Keratinocyte (primary cell): Measurements from ENCODE around the gene LDLRAD4. TPM values are rescaled to one million over a fixed set of nuclear protein-coding genes. Genes with fewer than 3 reads are reported as not detected.

Experiments
- DNase-seq: peaks from one replicate; pipeline ENCODE4 v3.0.0-alpha.2; 2011; ENCODE audit warnings: low read depth, missing footprints, low spot score
- FAIRE-seq: peaks from 2 replicates; lab custom pipeline; 2011; peaks lifted over from hg19 to GRCh38; lab: Jason Lieb, UNC
- H2AFZ ChIP-seq: 2 replicates; pipeline ENCODE4 v1.6.0; 2012; ENCODE audit warnings: low read length, control low read depth, inconsistent platforms; ENCODE audit not compliant: control insufficient read depth
- H3K27ac ChIP-seq: 2 replicates; pipeline ENCODE4 v1.5.1; 2011; ENCODE audit warnings: low read length; ENCODE audit not compliant: control insufficient read depth, insufficient read depth
- H3K27me3 ChIP-seq: 3 replicates; pipeline ENCODE4 v1.6.0; 2011; ENCODE audit warnings: low read length; ENCODE audit not compliant: control insufficient read depth, insufficient read depth; ENCODE audit errors: extremely low read depth
- H3K36me3 ChIP-seq, 2 experiments: 2 replicates in 1 of 2; 3 replicates in 1 of 2; pipeline ENCODE4 v1.5.1; 2011; ENCODE audit warnings: low read length in 2 of 2, mild to moderate bottlenecking in 1 of 2; ENCODE audit not compliant: control insufficient read depth in 2 of 2, insufficient read depth in 2 of 2; ENCODE audit errors: extremely low read depth in 1 of 2
- H3K4me1 ChIP-seq: 3 replicates; pipeline ENCODE4 v1.5.1; 2011; ENCODE audit warnings: low read length; ENCODE audit not compliant: control insufficient read depth, insufficient read depth; ENCODE audit errors: extremely low read depth
- H3K4me2 ChIP-seq: 3 replicates; pipeline ENCODE4 v1.6.0; 2011; ENCODE audit warnings: low read depth, low read length; ENCODE audit not compliant: control insufficient read depth, insufficient read depth; ENCODE audit errors: extremely low read depth
- H3K4me3 ChIP-seq, 3 experiments: fragments of 200-600 bp in 1 of 3; sonication (generic) in 1 of 3; 2 replicates in 2 of 3; 3 replicates in 1 of 3; pipeline ENCODE4 v1.5.1; 2011 to 2016; ENCODE audit warnings: low read length in 3 of 3, mild to moderate bottlenecking in 3 of 3, control low read depth in 2 of 3, inconsistent platforms in 1 of 3, low read depth in 1 of 3, mixed read lengths in 1 of 3, mixed run types in 1 of 3, moderate library complexity in 1 of 3; ENCODE audit not compliant: control insufficient read depth in 2 of 3, insufficient read depth in 2 of 3; ENCODE audit errors: extremely low read depth in 1 of 3
- H3K79me2 ChIP-seq: 2 replicates; pipeline ENCODE4 v1.6.0; 2012; ENCODE audit warnings: low read length; ENCODE audit not compliant: control insufficient read depth, insufficient read depth
- H3K9ac ChIP-seq: 3 replicates; pipeline ENCODE4 v1.6.0; 2011; ENCODE audit warnings: low read length; ENCODE audit not compliant: control insufficient read depth, insufficient read depth; ENCODE audit errors: extremely low read depth
- H3K9me1 ChIP-seq: 3 replicates; pipeline ENCODE4 v1.6.0; 2011; ENCODE audit warnings: low read length; ENCODE audit not compliant: control insufficient read depth, insufficient read depth; ENCODE audit errors: extremely low read depth
- H3K9me3 ChIP-seq: 2 replicates; pipeline ENCODE4 v1.5.1; 2012; ENCODE audit warnings: low read depth, low read length; ENCODE audit not compliant: control insufficient read depth
- H4K20me1 ChIP-seq: 3 replicates; pipeline ENCODE4 v1.6.0; 2011; ENCODE audit warnings: low read length; ENCODE audit not compliant: control insufficient read depth, insufficient read depth; ENCODE audit errors: extremely low read depth
- EZH2 ChIP-seq: IDR thresholded peaks from one replicate; pipeline ENCODE4 v1.6.1; 2012; ENCODE audit warnings: inconsistent platforms, mild to moderate bottlenecking, low read length, moderate library complexity
- dilution Hi-C: fragments of 300-500 bp; cut with MboI; formaldehyde crosslinking; loops from one replicate; pipeline ENCODE4 v1.7.0; 2020; ENCODE audit warnings: low sequenced_read_pairs; ENCODE audit not compliant: extremely low pct_ligation_motif_present
- polyA plus RNA-seq, 5 experiments: library from polyadenylated mRNA; depleted of rRNA in 3 of 5; stranded (reverse) in 3 of 5; stranded (forward) in 1 of 5; unstranded in 1 of 5; fragments of >200 nt; gene quantifications; 1 replicate in 1 of 5; 2 replicates in 3 of 5; 3 replicates in 1 of 5; pipeline versions ENCODE4 v1.2.1 to v1.2.3, GENCODE V29; 2011 to 2012; ENCODE audit warnings: missing spikeins in 2 of 5, low read depth in 1 of 5, low replicate concordance in 1 of 5
- TF ChIP-seq, protein P1 (sequence below), 3 experiments: IDR thresholded peaks in 1 of 3; conservative IDR thresholded peaks in 1 of 3; optimal IDR thresholded peaks in 1 of 3; 2 replicates in 2 of 3; 3 replicates in 1 of 3; pipeline versions ENCODE3 to v1.5.1; 2011; ENCODE audit warnings: low read length in 3 of 3, mild to moderate bottlenecking in 3 of 3, moderate library complexity in 2 of 3, control low read depth in 1 of 3, inconsistent platforms in 1 of 3; ENCODE audit not compliant: insufficient read depth in 2 of 3; ENCODE audit errors: extremely low read depth in 1 of 3

LDLRAD4 gene
- polyA plus RNA-seq, 1 donor (not counting 4 experiments of a cell fraction or from before 2014, with no cell fraction given) = not detected

GRCh38 chr18:13536578-13536977 is 318.0 kb downstream of the LDLRAD4 start:
- Histone ChIP-seq H3K4me2 (no peak overlapping the region), H3K36me3 (no peaks in the 10 kb centered on the region), H3K27ac (no peak overlapping the region), H3K4me3 (no peak overlapping the region), H3K4me1 (no peaks in the 10 kb centered on the region), H4K20me1 (no peaks in the 10 kb centered on the region), H3K9me3 (no peaks in the 10 kb centered on the region), H3K9me1 (no peaks in the 10 kb centered on the region), H3K79me2 (no peaks in the 10 kb centered on the region), H2AFZ (no peak overlapping the region), H3K27me3 (no peaks in the 10 kb centered on the region), H3K9ac (no peak overlapping the region)
- DNase-seq = no peak
- TF ChIP-seq EZH2 = no peak
- TF ChIP-seq, protein P1, sequence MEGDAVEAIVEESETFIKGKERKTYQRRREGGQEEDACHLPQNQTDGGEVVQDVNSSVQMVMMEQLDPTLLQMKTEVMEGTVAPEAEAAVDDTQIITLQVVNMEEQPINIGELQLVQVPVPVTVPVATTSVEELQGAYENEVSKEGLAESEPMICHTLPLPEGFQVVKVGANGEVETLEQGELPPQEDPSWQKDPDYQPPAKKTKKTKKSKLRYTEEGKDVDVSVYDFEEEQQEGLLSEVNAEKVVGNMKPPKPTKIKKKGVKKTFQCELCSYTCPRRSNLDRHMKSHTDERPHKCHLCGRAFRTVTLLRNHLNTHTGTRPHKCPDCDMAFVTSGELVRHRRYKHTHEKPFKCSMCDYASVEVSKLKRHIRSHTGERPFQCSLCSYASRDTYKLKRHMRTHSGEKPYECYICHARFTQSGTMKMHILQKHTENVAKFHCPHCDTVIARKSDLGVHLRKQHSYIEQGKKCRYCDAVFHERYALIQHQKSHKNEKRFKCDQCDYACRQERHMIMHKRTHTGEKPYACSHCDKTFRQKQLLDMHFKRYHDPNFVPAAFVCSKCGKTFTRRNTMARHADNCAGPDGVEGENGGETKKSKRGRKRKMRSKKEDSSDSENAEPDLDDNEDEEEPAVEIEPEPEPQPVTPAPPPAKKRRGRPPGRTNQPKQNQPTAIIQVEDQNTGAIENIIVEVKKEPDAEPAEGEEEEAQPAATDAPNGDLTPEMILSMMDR (optimal IDR thresholded peaks at IDR 0.05 in 1 of 3, IDR thresholded peaks at IDR 0.05 in 1 of 3, conservative IDR thresholded peaks at IDR 0.05 in 1 of 3; ENCODE audit: extremely low read depth in 1 of 3, insufficient read depth in 2 of 3, low read length in 3 of 3) = no peak
- no peak for FAIRE-seq
- dilution Hi-C loops = no loop called here

DNA sequence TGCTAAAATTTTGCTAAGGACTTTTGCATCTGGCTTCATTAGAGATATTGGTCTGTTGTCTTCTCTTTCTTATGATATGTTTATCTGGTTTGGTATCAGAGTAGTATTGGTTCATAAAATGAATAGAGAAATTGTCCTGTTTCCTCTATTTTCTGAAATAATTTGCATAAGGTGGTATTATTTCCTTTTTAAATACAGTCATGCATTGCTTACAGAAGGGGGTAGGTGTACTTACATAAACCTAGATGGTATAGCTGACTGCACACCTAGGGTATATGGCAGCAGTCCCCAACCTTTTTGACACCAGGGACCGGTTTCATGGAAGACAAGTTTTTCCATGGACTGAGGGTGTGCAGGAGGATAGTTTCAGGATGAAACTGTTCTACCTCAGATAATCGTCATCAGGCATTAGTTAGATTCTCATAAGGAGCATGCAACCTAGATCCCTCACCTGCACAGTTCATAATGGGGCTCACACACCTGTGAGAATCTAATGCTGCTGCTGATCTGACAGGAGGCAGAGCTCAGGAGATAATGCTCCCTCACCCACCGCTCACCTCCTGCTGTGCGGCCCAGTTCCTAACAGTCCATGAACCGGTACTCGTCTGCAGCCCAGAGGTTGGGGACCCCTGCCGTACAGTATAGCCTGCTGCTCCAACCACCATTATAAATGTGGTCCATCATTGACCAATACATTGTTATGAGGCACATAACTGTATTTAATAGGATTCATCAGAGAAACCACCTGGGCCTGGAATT is 318.6 kb downstream of the LDLRAD4 start:
- Histone ChIP-seq H4K20me1 (no peaks in the 10 kb centered on the region), H2AFZ (no peak overlapping the region), H3K9ac (no peak overlapping the region), H3K27ac (no peak overlapping the region), H3K4me3 (no peak overlapping the region), H3K27me3 (no peaks in the 10 kb centered on the region), H3K36me3 (no peaks in the 10 kb centered on the region), H3K9me1 (no peaks in the 10 kb centered on the region), H3K9me3 (no peaks in the 10 kb centered on the region), H3K4me2 (no peak overlapping the region), H3K4me1 (no peaks in the 10 kb centered on the region), H3K79me2 (no peaks in the 10 kb centered on the region)
- no peak for DNase-seq
- FAIRE-seq = no peak
- TF ChIP-seq EZH2 = no peak
- TF ChIP-seq, protein P1 (optimal IDR thresholded peaks at IDR 0.05 in 1 of 3, IDR thresholded peaks at IDR 0.05 in 1 of 3, conservative IDR thresholded peaks at IDR 0.05 in 1 of 3; ENCODE audit: extremely low read depth in 1 of 3, insufficient read depth in 2 of 3, low read length in 3 of 3) = no peak
- dilution Hi-C loops = no loop called here
